Lower leg skin (tissue), 4 donors: ENCODE measurements around the gene GYPC. TPM values are rescaled to one million over a fixed set of nuclear protein-coding genes. Genes with fewer than 3 reads are reported as not detected.

ENCODE experiments used
- DNase-seq, 2 donors: peaks; one replicate each; pipeline ENCODE4 v3.0.0-alpha.2; 2019; ENCODE audit warnings: low spot score in 2 of 2
- H3K4me3 ChIP-seq: fragments of 200-600 bp; sonication (generic); 2 replicates; pipeline ENCODE4 v1.5.1; 2017; ENCODE audit warnings: mild to moderate bottlenecking, low read depth; ENCODE audit not compliant: poor library complexity, severe bottlenecking
- POLR2A ChIP-seq, 2 donors: fragments of 450-650 bp; IDR thresholded peaks; one replicate each; pipeline ENCODE4 v1.6.1; 2016 to 2017; ENCODE audit warnings: antibody characterized with exemption in 2 of 2, mild to moderate bottlenecking in 1 of 2, moderate library complexity in 1 of 2
- WGBS, 2 donors: methylation state at CpG; one replicate each; pipeline ENCODE4 v1.1.5; 2018; 5-methylcytosine and 5-hydroxymethylcytosine counted together
- intact Hi-C: fragments of 100-400 bp; cut with DNase I; formaldehyde crosslinking; loops from one replicate; pipeline ENCODE4 v1.15.0; 2023; ENCODE audit warnings: low total_unique reads
- total RNA-seq, 4 donors: library from RNA; depleted of rRNA; stranded (reverse); fragments of >200 nt; gene quantifications; one replicate each; pipeline ENCODE4 v1.1.0, GENCODE V29; 2016
- TF ChIP-seq, protein P1 (sequence below), 3 donors: fragments of 450-650 bp; IDR thresholded peaks; one replicate each; pipeline ENCODE4 v1.5.1; 2016; ENCODE audit warnings: antibody characterized with exemption in 3 of 3, mild to moderate bottlenecking in 3 of 3, moderate library complexity in 2 of 3

Gene GYPC
- total RNA-seq, 4 donors from 2014 or later, result 16.9 to 55.6 (median 21.7) TPM

GRCh38 chr2:126674075-126674744, 18.3 kb downstream of the GYPC start:
- WGBS, 2 donors, result 87 to 94% methylated on average over 11 of the region's 11 CpGs
- intact Hi-C loops, result no loop called here
- no peak for DNase-seq
- no peak for TF ChIP-seq POLR2A (IDR thresholded peaks at IDR 0.05)
- TF ChIP-seq, protein P1, sequence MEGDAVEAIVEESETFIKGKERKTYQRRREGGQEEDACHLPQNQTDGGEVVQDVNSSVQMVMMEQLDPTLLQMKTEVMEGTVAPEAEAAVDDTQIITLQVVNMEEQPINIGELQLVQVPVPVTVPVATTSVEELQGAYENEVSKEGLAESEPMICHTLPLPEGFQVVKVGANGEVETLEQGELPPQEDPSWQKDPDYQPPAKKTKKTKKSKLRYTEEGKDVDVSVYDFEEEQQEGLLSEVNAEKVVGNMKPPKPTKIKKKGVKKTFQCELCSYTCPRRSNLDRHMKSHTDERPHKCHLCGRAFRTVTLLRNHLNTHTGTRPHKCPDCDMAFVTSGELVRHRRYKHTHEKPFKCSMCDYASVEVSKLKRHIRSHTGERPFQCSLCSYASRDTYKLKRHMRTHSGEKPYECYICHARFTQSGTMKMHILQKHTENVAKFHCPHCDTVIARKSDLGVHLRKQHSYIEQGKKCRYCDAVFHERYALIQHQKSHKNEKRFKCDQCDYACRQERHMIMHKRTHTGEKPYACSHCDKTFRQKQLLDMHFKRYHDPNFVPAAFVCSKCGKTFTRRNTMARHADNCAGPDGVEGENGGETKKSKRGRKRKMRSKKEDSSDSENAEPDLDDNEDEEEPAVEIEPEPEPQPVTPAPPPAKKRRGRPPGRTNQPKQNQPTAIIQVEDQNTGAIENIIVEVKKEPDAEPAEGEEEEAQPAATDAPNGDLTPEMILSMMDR (IDR thresholded peaks at IDR 0.05), result no peak
- H3K4me3 ChIP-seq, result no peak overlapping the region

DNA sequence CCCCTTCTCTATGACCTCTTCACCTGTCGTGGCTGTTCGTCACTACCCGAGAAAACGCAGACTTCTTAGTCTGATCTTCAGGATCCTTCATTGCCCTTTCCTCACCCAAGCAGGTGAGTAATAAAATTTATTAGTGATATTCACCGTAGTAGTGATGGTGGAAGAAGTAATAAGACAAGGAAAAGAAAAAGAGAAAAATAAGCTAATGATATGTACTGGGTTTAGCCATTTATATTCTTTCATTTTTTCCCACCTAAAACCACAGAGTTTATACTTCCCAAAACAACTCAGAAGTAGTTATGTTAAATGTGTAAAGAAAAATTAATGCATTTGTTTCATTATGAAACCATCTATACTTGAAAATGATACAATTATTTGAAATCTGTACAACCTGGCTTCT, 19.7 kb downstream of the GYPC start:
- no peak for DNase-seq
- 96% methylated on average over 5 of the region's 5 CpGs for WGBS, 2 donors
- intact Hi-C loops, result no loop called here
- TF ChIP-seq, protein P1 (IDR thresholded peaks at IDR 0.05), result no peak
- no peak for TF ChIP-seq POLR2A (IDR thresholded peaks at IDR 0.05)
- no peak overlapping the region for H3K4me3 ChIP-seq

GRCh38 chr2:126676221-126677175, 20.5 kb downstream of the GYPC start:
- intact Hi-C loops, result no loop called here
- no peak for DNase-seq
- WGBS, 2 donors, result 80 to 82% methylated on average over 1 of the region's 1 CpG
- TF ChIP-seq, protein P1 (IDR thresholded peaks at IDR 0.05), result no peak
- TF ChIP-seq POLR2A (IDR thresholded peaks at IDR 0.05), result no peak
- H3K4me3 ChIP-seq, result no peak overlapping the region

DNA sequence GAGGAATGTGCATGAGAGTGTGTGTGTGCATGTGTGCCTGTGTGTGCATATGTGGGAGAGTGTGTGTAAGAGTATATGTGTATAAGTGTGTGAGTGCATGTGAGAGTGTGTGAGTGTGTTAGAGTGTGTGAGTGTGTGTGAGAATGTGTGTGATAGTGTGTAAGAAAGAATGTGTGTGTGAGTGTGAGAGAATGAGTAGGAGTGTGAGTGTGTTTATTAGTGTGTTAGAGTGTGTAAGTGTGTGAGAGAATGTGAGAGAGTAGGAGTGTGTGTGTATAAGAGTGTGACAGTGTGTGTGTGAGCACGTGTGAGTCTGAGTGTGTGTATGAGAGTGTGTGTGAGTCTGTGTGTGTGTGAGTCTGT, 21.2 kb downstream of the GYPC start:
- no peak for TF ChIP-seq POLR2A (IDR thresholded peaks at IDR 0.05)
- TF ChIP-seq, protein P1 (IDR thresholded peaks at IDR 0.05), result peak in 1 of 3 donors; percentile 68
- H3K4me3 ChIP-seq, result no peak overlapping the region
- intact Hi-C loops, result no loop called here
- WGBS, 2 donors, result 82 to 97% methylated on average over 1 of the region's 1 CpG
- DNase-seq, result no peak

DNA sequence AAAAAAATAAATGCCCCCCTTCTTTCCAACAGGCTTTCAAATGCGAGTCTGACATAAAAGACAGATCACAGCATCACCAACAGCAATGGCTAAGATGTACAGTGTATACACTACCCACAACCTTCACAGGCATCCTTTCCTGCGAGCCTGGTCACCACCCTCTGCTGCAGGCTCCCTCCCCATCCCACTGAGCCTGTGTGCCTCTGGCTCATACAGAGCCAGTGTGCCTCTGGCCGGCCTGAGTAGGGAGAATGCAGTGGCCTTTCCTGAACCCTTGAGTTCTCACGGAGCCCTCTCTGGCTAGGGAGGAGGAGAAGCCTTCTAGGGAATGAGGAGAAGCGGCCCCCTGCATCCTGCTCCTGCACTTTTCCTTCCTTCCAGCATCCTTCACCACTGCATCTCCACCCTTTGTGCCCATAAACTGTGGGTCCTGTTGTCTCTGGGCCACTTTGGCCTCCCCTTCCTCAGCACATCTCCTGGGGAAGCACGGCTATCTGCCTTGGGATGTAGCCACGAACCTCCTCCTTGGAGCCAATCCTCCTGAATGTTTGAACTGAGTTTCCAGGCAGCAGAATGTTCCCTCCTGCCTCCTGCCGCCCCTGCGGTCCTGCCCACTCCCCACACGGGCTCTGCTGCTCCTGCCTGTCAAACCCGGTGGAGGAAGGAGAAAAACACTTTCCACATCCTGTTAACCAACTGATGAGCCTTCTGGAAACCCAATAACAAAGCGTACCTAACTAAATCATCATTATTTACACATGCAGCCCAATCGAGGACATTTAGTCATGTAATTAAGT, 22.5 kb downstream of the GYPC start:
- TF ChIP-seq, protein P1 (IDR thresholded peaks at IDR 0.05), result no peak
- TF ChIP-seq POLR2A (IDR thresholded peaks at IDR 0.05), result no peak
- intact Hi-C loops, result no loop called here
- 80 to 85% methylated on average over 13 of the region's 13 CpGs for WGBS, 2 donors

More for the DNA sequence above, 22.5 kb downstream of the GYPC start:
- DNase-seq, result no peak
- no peak overlapping the region for H3K4me3 ChIP-seq
